OCI-LY3 (cell line): Measurements from ENCODE around the gene KRTAP4-9.
"Not testable (repeated sequence)": the region's sequence is repeated elsewhere in the genome, so short reads cannot be mapped to it uniquely, and the experiment has no call there.

ENCODE experiments used
- H2AFZ ChIP-seq: fragments of 200-600, 300-600 bp; shearing (Covaris generic); 2 replicates; pipeline ENCODE4 v1.6.0; 2014; ENCODE audit warnings: antibody characterized with exemption, low read depth, low read length
- H3K27ac ChIP-seq: fragments of 200-600, 300-600 bp; sonication (generic); 2 replicates; pipeline ENCODE4 v1.5.1; 2014; ENCODE audit warnings: mild to moderate bottlenecking, low read length, moderate library complexity, mixed read lengths
- H3K27me3 ChIP-seq: fragments of 200-600, 300-600 bp; sonication (generic); 2 replicates; pipeline ENCODE4 v1.6.1; 2014; ENCODE audit warnings: low read depth, low read length, mixed read lengths
- H3K36me3 ChIP-seq: fragments of 200-600, 300-600 bp; sonication (generic); replicated peaks from 2 replicates; pipeline ENCODE3; 2014; ENCODE audit warnings: low read depth, low read length, mixed read lengths
- H3K4me1 ChIP-seq: fragments of 300-600, 200-600 bp; sonication (generic); 2 replicates; pipeline ENCODE4 v1.6.1; 2014; ENCODE audit warnings: low read length, mixed read lengths
- H3K4me2 ChIP-seq: fragments of 200-600, 300-600 bp; sonication (generic); 2 replicates; pipeline ENCODE4 v1.6.1; 2014; ENCODE audit warnings: low read length, mixed read lengths
- H3K4me3 ChIP-seq: fragments of 300-600, 200-600 bp; sonication (generic); 2 replicates; pipeline ENCODE4 v1.5.1; 2014; ENCODE audit warnings: antibody characterized with exemption, mild to moderate bottlenecking, low read length, moderate library complexity
- H3K79me2 ChIP-seq: fragments of 300-600, 200-600 bp; shearing (Covaris generic); 2 replicates; pipeline ENCODE4 v1.6.1; 2014; ENCODE audit warnings: mild to moderate bottlenecking, low read length, mixed read lengths
- H3K9ac ChIP-seq: fragments of 300-600, 200-600 bp; shearing (Covaris generic); 2 replicates; pipeline ENCODE4 v1.6.0; 2014; ENCODE audit warnings: mild to moderate bottlenecking, low read length, moderate library complexity
- H3K9me3 ChIP-seq: fragments of 200-600, 300-600 bp; shearing (Covaris generic); 2 replicates; pipeline ENCODE4 v1.6.1; 2014; ENCODE audit warnings: low read length, mixed read lengths; ENCODE audit not compliant: insufficient read depth
- H4K20me1 ChIP-seq: fragments of 200-600, 300-600 bp; sonication (generic); 2 replicates; pipeline ENCODE4 v1.6.1; 2016; ENCODE audit warnings: low read length, mixed read lengths; ENCODE audit not compliant: insufficient read depth
- CTCF ChIP-seq: fragments of 200-600, 300-600 bp; sonication (generic); IDR thresholded peaks from 2 replicates; pipeline ENCODE4 v1.5.1; 2014; ENCODE audit warnings: antibody characterized with exemption, low read length, low read depth
- EZH2phosphoT487 ChIP-seq: fragments of 200-600 bp; shearing (Covaris generic); IDR thresholded peaks from 2 replicates; pipeline ENCODE4 v1.6.1; 2018; ENCODE audit warnings: antibody characterized with exemption, mixed run types, low read depth

The KRTAP4-9 gene

GRCh38 chr17:41127371-41127770 lies 22.2 kb downstream of the KRTAP4-9 start:
- no peak overlapping the region for H3K4me3 ChIP-seq
- no peaks in the 10 kb centered on the region for H3K9me3 ChIP-seq
- H3K4me1 ChIP-seq = no peaks in the 10 kb centered on the region
- H3K4me2 ChIP-seq = no peak overlapping the region
- H3K27me3 ChIP-seq = peaks cover 13% of the 10 kb centered on the region
- H3K9ac ChIP-seq = no peak overlapping the region
- TF ChIP-seq CTCF (no peak), EZH2phosphoT487 (no peak)
- H2AFZ ChIP-seq = no peak overlapping the region
- H4K20me1 ChIP-seq = no peaks in the 10 kb centered on the region
- no peak overlapping the region for H3K27ac ChIP-seq
- no peaks in the 10 kb centered on the region for H3K36me3 ChIP-seq
- H3K79me2 ChIP-seq = no peaks in the 10 kb centered on the region

GRCh38 chr17:41131979-41132378 lies 26.8 kb downstream of the KRTAP4-9 start:
- H3K9ac ChIP-seq = no peak overlapping the region
- H2AFZ ChIP-seq = no peak overlapping the region
- no peak overlapping the region for H3K27ac ChIP-seq
- no peaks in the 10 kb centered on the region for H3K4me1 ChIP-seq
- H3K4me2 ChIP-seq = no peak overlapping the region
- no peak for TF ChIP-seq CTCF
- no peaks in the 10 kb centered on the region for H3K79me2 ChIP-seq
- H3K4me3 ChIP-seq = no peak overlapping the region
- H4K20me1 ChIP-seq = no peaks in the 10 kb centered on the region
- peaks cover 15% of the 10 kb centered on the region for H3K27me3 ChIP-seq
- no peaks in the 10 kb centered on the region for H3K36me3 ChIP-seq
- H3K9me3 ChIP-seq = no peaks in the 10 kb centered on the region

- TF ChIP-seq EZH2phosphoT487 (no peak), CTCF (no peak)
- H3K4me3 ChIP-seq = no peak overlapping the region
- no peaks in the 10 kb centered on the region for H4K20me1 ChIP-seq
- peaks cover 15% of the 10 kb centered on the region for H3K27me3 ChIP-seq
- no peak overlapping the region for H3K4me2 ChIP-seq
- H3K36me3 ChIP-seq = no peaks in the 10 kb centered on the region
- no peaks in the 10 kb centered on the region for H3K4me1 ChIP-seq
- no peak overlapping the region for H3K27ac ChIP-seq
- H2AFZ ChIP-seq = no peak overlapping the region
- H3K79me2 ChIP-seq = no peaks in the 10 kb centered on the region
- no peak overlapping the region for H3K9ac ChIP-seq
- H3K9me3 ChIP-seq = no peaks in the 10 kb centered on the region
Measured at GRCh38 chr17:41133880-41134735, 28.9 kb downstream of the KRTAP4-9 start.

GRCh38 chr17:41139865-41140264 lies 34.7 kb downstream of the KRTAP4-9 start:
- H3K27me3 ChIP-seq, H3K27ac ChIP-seq, H3K4me2 ChIP-seq: not testable (repeated sequence)

More at GRCh38 chr17:41139865-41140264, 34.7 kb downstream of the KRTAP4-9 start:
- not testable (repeated sequence) for H4K20me1 ChIP-seq, H3K36me3 ChIP-seq, H2AFZ ChIP-seq, H3K4me3 ChIP-seq, H3K9ac ChIP-seq, H3K79me2 ChIP-seq, H3K4me1 ChIP-seq, H3K9me3 ChIP-seq
